ENCODE data around the gene IFNA6.
A peak's percentile ranks its signal among the peaks of the same experiment; 100 is the strongest.

The IFNA6 gene

DNA sequence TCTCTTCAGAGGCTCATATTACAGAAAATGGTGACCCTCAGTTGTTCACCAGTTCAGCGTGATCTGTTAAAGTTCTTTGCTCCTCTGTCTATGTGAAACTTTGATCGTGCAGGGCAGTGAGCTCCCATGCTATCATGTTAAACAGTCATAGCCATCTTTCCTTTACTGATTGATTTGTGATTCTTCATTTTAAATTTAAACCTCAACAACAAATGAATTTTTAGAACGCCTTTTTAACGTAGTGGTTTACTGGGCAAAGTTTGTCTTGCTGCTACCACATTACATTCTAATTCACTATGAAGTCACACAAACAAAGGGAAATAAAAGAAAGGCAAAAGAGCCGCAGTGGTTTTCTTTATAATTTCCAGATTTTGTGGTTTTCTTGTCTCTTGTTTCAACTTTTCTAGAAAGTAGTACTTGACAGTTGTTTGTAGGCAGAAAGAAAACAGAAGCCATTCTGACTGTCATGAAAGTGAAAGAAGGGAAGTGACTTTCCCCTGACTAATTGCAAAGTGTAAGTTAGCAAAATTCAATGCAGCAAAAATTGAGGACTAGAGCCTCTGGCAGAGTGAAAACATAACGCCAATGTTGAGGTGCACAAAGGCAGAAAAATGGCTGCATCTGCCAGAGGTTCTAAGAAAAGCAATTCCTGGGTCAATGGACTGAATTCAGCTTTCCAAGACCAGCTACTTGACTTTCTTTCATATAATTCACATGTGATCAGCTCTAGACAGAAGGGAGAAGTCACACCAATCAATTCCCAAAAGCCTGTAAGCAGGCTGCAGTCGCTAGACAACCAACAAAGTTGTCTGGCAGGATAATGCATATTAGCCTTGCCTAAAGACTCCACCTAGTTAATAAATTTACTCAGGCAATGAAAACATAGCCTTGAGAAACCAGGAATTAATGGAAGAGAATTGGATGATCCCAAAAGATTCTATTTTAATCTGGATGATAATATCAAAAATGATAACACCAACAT, 7.1 kb upstream of the IFNA6 start:
- H3K36me3 ChIP-seq (ENCODE audit: control insufficient read depth, insufficient read depth, low read length) = no peaks in the 10 kb centered on the region
- H3K4me1 ChIP-seq (ENCODE audit: control insufficient read depth, insufficient read depth, low read length) = no peaks in the 10 kb centered on the region
- no peak overlapping the region for H3K4me3 ChIP-seq (ENCODE audit: low read length)
- H3K9ac ChIP-seq (ENCODE audit: low read length) = no peak overlapping the region
- no peak overlapping the region for H3K27ac ChIP-seq (ENCODE audit: low read depth, low read length)
- no peaks in the 10 kb centered on the region for H3K27me3 ChIP-seq (ENCODE audit: control insufficient read depth, insufficient read depth, low read length)

GRCh38 chr9:21348430-21348970, 2.2 kb downstream of the IFNA6 start:
- Histone ChIP-seq H3K4me1 (ENCODE audit: control insufficient read depth, insufficient read depth, low read length) (no peaks in the 10 kb centered on the region), H3K4me3 (ENCODE audit: low read length) (no peak overlapping the region), H3K36me3 (ENCODE audit: control insufficient read depth, insufficient read depth, low read length) (no peaks in the 10 kb centered on the region), H3K9ac (ENCODE audit: low read length) (no peak overlapping the region), H3K27ac (ENCODE audit: low read depth, low read length) (no peak overlapping the region), H3K27me3 (ENCODE audit: control insufficient read depth, insufficient read depth, low read length) (no peaks in the 10 kb centered on the region)

- Histone ChIP-seq H3K9ac (ENCODE audit: low read length) (no peak overlapping the region), H3K4me1 (ENCODE audit: control insufficient read depth, insufficient read depth, low read length) (no peaks in the 10 kb centered on the region), H3K27ac (ENCODE audit: low read depth, low read length) (no peak overlapping the region), H3K4me3 (ENCODE audit: low read length) (no peak overlapping the region), H3K36me3 (ENCODE audit: control insufficient read depth, insufficient read depth, low read length) (no peaks in the 10 kb centered on the region), H3K27me3 (ENCODE audit: control insufficient read depth, insufficient read depth, low read length) (no peaks in the 10 kb centered on the region)
Measured at GRCh38 chr9:21340735-21341134, 10.0 kb downstream of the IFNA6 start.

- H3K9ac ChIP-seq (ENCODE audit: low read length) = no peak overlapping the region
- no peak overlapping the region for H3K27ac ChIP-seq (ENCODE audit: low read depth, low read length)
- H3K4me1 ChIP-seq (ENCODE audit: control insufficient read depth, insufficient read depth, low read length) = peaks cover 18% of the 10 kb centered on the region
- H3K36me3 ChIP-seq (ENCODE audit: control insufficient read depth, insufficient read depth, low read length) = peaks cover 5% of the 10 kb centered on the region
- no peaks in the 10 kb centered on the region for H3K27me3 ChIP-seq (ENCODE audit: control insufficient read depth, insufficient read depth, low read length)
- no peak overlapping the region for H3K4me3 ChIP-seq (ENCODE audit: low read length)
Measured at GRCh38 chr9:21336457-21336856, 14.2 kb downstream of the IFNA6 start.

DNA sequence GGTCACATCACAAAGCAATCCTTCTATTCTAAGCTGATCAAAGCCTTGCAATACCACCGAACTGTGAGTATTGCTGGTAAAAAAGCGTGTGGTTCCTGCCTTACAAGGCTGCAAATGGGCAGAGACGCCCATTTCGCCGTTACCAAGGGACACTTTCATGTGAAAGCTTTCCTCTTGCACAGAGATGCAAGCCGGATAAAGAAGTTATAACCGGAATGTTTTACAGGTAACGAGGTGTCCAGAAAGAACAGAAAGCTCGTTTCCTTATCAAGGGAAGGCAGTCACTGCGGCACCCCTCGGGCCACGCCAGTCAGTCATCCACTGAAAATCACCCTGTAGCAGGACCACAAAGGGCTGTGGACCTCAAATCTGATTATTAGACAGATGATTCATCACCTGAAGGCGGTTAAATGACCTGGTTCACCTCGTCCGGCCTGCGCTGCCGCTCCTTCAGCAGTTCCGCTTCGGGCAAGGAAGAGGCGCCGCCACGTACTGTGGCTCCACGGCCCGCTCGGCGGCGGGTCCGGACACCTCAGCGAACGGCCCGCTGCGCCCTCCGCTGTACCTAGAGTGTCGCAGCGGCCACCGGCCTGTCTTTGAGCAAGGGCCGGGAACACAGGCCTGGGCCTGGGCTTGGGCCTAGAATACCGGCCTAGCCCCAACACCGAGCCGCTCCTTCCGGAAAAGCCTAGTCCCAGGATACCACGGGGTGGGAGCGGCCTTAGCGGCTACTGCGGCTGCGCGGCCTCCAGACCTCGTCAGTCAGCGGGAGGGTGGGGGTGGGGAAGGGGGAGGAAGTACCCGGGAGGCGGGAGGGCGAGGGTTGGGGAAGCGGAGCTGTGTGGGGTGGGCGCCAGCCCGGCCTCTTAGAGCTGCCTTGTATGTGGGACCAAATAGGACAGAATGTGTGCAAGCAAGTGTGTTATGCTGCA, 15.7 kb downstream of the IFNA6 start, which contains the start of gene KLHL9:
Gene KLHL9 (minus strand): TSS at position 704 of the 932 bp plus-strand sequence. CDS start 545 bp downstream, at position 159.
- Histone ChIP-seq H3K27me3 (ENCODE audit: control insufficient read depth, insufficient read depth, low read length) (no peaks in the 10 kb centered on the region), H3K4me3 (ENCODE audit: low read length) (peak within 1 kb of the TSS; percentile 100), H3K36me3 (ENCODE audit: control insufficient read depth, insufficient read depth, low read length) (peaks cover 5% of the 10 kb centered on the region), H3K9ac (ENCODE audit: low read length) (peak within 1 kb of the TSS; percentile 100), H3K4me1 (ENCODE audit: control insufficient read depth, insufficient read depth, low read length) (peaks cover 18% of the 10 kb centered on the region), H3K27ac (ENCODE audit: low read depth, low read length) (peak within 1 kb of the TSS; percentile 95)

DNA sequence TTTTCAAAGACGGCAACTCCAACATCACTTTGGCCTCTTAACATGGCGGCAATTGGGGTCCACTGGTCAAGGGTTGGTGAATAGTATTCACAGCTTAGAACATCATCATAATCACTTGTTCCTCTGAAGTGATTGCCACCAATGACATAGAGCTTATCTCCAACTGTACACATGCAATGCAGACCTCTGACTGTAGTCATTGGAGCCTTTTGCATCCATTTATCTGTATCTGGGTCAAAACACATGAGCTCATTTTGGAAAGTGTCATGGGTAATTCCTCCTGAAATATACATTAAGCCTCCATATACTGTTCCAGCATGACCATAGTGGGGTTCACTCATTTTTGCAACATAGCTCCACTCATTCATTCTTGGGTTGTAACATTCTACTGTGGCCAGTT, 17.5 kb downstream of the IFNA6 start:
- Histone ChIP-seq H3K4me1 (ENCODE audit: control insufficient read depth, insufficient read depth, low read length) (peaks cover 21% of the 10 kb centered on the region), H3K27ac (ENCODE audit: low read depth, low read length) (no peak overlapping the region), H3K9ac (ENCODE audit: low read length) (no peak overlapping the region), H3K36me3 (ENCODE audit: control insufficient read depth, insufficient read depth, low read length) (peaks cover 5% of the 10 kb centered on the region), H3K27me3 (ENCODE audit: control insufficient read depth, insufficient read depth, low read length) (no peaks in the 10 kb centered on the region), H3K4me3 (ENCODE audit: low read length) (peak overlapping the region; percentile 100)

DNA sequence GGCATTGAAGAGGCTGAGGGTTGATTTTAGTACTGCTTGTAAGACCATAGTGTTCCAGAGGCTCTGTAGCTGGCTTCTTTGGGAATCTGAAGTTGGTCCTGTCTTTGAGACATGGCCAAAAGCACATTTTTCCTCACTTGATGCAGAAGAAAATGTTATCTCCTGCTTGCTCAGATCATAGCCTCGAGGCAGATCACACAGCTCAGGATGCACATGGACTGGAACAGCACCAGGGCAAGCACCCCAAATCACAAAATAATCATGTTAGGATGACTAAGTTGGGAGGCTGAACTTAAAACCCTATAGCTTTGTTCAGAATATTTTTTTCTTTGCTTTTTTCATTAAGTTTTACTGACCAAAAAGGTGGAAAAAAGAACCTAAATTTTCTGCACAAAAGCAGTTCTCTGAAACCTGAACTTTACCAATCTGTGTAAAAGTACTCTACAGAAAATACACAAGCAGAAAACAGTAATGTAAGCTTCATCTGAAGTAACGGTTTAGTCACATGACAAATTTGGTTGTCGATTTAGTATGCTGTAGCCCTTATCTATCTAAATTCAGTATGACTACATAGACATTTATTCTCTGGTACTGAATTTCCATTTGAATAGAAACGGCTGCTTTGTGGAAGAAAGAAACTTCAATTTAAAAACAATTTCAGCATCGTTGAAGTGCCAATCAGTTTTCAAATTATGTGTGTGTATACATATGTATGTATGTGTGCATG, 18.8 kb downstream of the IFNA6 start:
- Histone ChIP-seq H3K27ac (ENCODE audit: low read depth, low read length) (no peak overlapping the region), H3K9ac (ENCODE audit: low read length) (no peak overlapping the region), H3K4me3 (ENCODE audit: low read length) (no peak overlapping the region), H3K27me3 (ENCODE audit: control insufficient read depth, insufficient read depth, low read length) (no peaks in the 10 kb centered on the region), H3K36me3 (ENCODE audit: control insufficient read depth, insufficient read depth, low read length) (peaks cover 5% of the 10 kb centered on the region), H3K4me1 (ENCODE audit: control insufficient read depth, insufficient read depth, low read length) (peaks cover 22% of the 10 kb centered on the region)

- no peak overlapping the region for H3K27ac ChIP-seq (ENCODE audit: low read depth, low read length)
- H3K27me3 ChIP-seq (ENCODE audit: control insufficient read depth, insufficient read depth, low read length) = no peaks in the 10 kb centered on the region
- H3K4me1 ChIP-seq (ENCODE audit: control insufficient read depth, insufficient read depth, low read length) = peaks cover 8% of the 10 kb centered on the region
- no peak overlapping the region for H3K4me3 ChIP-seq (ENCODE audit: low read length)
- H3K9ac ChIP-seq (ENCODE audit: low read length) = no peak overlapping the region
- H3K36me3 ChIP-seq (ENCODE audit: control insufficient read depth, insufficient read depth, low read length) = peaks cover 4% of the 10 kb centered on the region
Measured at GRCh38 chr9:21326526-21327139, 24.1 kb downstream of the IFNA6 start.

DNA sequence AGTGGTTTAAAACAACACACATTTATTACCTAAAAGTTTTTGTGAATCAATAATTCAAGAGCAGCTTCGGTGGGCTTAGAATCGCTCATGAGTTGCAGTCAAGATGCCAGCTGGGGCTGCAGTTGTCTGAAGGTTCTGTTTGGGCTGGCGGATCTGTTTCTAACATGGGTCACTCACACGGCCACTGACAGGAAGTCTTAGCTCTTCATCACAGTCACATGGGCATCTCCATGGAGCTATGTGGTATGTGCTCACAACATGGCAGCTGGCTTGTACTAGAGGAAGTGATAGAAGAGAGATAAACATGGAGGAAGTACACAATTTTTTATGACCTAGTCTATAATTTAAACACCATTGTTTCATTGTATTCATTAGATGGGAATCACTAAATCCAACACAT, 26.6 kb downstream of the IFNA6 start:
- Histone ChIP-seq H3K4me3 (ENCODE audit: low read length) (no peak overlapping the region), H3K36me3 (ENCODE audit: control insufficient read depth, insufficient read depth, low read length) (peaks cover 4% of the 10 kb centered on the region), H3K27ac (ENCODE audit: low read depth, low read length) (no peak overlapping the region), H3K27me3 (ENCODE audit: control insufficient read depth, insufficient read depth, low read length) (no peaks in the 10 kb centered on the region), H3K9ac (ENCODE audit: low read length) (no peak overlapping the region), H3K4me1 (ENCODE audit: control insufficient read depth, insufficient read depth, low read length) (peaks cover 7% of the 10 kb centered on the region)

DNA sequence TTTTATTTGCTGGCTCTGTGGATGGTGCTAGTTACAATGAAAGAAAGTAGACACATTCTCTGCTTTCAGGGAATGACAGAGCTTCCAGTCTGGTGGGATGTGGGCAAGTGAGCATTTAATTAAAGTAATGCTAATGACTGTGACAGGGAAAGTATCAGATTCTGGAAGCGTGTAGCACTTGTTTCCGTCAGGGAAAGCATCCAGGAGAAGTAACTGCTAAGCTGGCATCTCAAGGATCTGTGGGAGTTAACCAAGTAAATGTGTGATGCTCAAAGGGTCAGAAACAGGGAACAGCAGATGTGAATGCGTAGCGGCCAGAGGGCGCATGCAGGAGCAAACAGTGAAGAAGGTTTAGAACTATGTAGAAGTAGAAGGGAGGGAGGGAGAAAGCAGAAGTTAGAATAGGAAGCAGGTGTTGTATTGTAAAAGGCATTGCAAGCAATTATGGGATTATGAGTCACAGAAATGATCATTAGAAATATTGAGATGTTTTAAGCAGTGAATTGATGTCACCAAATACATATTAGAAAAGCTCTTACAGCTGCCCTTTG, 27.7 kb downstream of the IFNA6 start:
- no peaks in the 10 kb centered on the region for H3K27me3 ChIP-seq (ENCODE audit: control insufficient read depth, insufficient read depth, low read length)
- H3K4me1 ChIP-seq (ENCODE audit: control insufficient read depth, insufficient read depth, low read length) = peaks cover 4% of the 10 kb centered on the region
- H3K36me3 ChIP-seq (ENCODE audit: control insufficient read depth, insufficient read depth, low read length) = peaks cover 4% of the 10 kb centered on the region
- no peak overlapping the region for H3K4me3 ChIP-seq (ENCODE audit: low read length)
- H3K9ac ChIP-seq (ENCODE audit: low read length) = no peak overlapping the region
- no peak overlapping the region for H3K27ac ChIP-seq (ENCODE audit: low read depth, low read length)

DNA sequence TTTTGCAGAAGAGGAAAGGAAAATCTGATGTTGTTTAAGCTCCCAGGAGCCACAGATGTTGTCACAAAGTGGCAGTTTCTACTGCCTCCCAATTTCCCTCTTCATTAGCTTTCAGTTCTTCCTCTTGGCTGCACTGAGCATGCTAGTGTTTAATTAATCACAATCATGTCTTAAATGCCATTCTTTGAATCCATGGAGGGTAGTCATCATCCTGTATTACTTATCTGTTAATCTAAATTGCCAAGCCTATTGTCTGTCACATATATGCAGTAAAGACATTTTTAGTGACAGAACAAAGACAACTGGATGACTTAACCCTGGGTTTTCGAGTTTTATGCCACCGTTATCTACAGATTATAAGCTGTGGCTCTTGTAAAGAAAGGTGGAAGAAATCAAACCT, 30.2 kb downstream of the IFNA6 start:
- Histone ChIP-seq H3K27me3 (ENCODE audit: control insufficient read depth, insufficient read depth, low read length) (no peaks in the 10 kb centered on the region), H3K27ac (ENCODE audit: low read depth, low read length) (no peak overlapping the region), H3K4me1 (ENCODE audit: control insufficient read depth, insufficient read depth, low read length) (no peaks in the 10 kb centered on the region), H3K36me3 (ENCODE audit: control insufficient read depth, insufficient read depth, low read length) (peaks cover 4% of the 10 kb centered on the region), H3K4me3 (ENCODE audit: low read length) (no peak overlapping the region), H3K9ac (ENCODE audit: low read length) (no peak overlapping the region)
